Raji (cell line): ENCODE data around the gene SH2D2A.
A peak's percentile ranks its signal among the peaks of the same experiment; 100 is the strongest.

ENCODE experiments used
- POLR2A ChIP-seq: IDR thresholded peaks from 2 replicates; pipeline ENCODE4 v1.6.1; 2011; ENCODE audit warnings: low read depth, low read length, control low read depth; ENCODE audit not compliant: insufficient read depth

SH2D2A gene

DNA sequence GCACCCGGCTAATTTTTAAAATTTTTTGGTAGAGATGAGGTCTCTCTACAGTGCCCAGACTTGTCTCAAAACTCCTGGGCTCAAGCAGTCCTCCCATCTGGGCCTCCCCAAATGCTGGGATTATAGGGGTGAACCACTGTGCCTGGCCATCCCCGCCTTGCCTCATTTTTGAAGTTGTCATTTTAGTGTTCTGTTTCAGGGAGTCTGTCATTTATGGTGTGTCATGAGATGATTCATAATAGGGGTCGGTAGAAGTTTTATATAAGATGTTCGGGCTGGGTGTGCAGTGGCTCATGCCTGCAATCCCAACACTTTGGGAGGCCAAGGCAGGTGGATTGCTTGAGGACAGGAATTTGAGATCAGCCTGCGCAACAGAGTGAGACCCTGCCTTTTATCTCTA lies 40.8 kb downstream of the SH2D2A start:
- TF ChIP-seq POLR2A: no peak

- no peak for TF ChIP-seq POLR2A
Measured at GRCh38 chr1:156773607-156774006, 43.0 kb downstream of the SH2D2A start.

DNA sequence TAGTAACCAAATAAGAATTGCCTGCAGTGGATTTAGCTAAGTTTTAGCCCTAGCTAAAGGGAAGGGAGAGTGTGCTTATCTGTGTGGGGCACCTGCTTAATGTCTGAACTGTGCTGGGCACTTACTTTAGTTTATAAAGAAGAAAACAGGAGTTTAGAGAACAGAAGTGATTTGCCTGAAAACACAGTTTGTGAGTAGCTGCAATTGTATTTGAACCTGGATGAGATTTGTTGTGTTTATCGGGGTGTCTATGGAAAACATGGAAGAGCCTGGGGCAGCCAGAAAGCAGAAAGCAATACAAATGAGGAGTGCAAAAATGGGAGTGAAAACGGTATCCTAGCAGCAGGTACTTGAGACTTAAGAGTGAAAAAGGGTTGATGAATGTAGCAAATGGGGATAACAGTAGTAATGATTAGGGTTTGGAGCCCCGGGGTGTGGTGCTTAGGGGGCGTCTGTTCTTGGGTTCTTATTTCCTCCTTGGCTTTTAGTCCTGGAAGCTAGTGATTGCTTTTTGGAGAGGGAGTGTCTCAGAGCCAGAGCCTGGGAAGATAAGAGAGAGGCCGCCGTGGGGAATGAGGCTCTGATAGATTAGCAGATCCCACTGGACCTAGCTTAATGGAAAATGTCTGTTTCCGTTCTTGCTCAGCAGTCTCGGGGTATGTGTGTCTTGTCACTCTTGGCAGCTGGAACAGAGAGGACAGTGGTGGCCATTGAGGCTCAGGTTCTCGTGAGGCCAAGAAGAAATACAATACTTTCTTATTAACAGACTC lies 43.7 kb downstream of the SH2D2A start:
- no peak for TF ChIP-seq POLR2A

- no peak for TF ChIP-seq POLR2A
Measured at GRCh38 chr1:156772222-156772621, 44.4 kb downstream of the SH2D2A start.

DNA sequence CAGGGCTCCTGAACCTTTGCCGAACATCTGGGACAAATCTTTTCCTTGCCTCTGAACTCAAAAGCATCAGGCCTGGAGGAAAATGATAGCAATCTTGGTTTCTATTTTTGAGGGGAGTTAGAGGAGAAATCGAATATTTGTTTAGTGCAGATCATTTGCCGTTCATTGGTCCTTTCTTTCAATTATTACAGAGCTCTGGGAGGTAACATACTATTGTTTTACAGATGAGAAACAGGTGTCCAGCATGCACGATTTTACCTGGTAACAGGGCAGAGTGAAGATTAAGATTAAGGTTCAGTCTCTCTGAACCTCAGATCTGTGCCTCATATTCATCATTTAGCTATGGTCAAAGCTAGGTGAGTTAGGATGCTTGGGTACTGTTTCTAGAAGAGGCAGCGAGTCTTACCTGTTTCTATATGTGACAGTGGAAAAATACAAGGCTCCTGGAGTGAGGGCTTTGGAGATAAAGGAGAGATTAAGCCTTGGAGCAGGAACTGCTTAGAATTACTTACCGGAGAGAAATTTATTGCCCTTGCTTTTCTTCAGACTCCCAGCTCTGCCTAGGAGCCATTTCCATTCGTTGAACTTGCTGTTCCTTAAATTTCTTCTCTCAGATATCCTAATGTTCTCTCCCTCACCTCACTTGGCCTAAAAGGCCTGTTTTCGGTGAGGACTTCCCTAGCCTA lies 47.9 kb downstream of the SH2D2A start:
- TF ChIP-seq POLR2A: no peak

DNA sequence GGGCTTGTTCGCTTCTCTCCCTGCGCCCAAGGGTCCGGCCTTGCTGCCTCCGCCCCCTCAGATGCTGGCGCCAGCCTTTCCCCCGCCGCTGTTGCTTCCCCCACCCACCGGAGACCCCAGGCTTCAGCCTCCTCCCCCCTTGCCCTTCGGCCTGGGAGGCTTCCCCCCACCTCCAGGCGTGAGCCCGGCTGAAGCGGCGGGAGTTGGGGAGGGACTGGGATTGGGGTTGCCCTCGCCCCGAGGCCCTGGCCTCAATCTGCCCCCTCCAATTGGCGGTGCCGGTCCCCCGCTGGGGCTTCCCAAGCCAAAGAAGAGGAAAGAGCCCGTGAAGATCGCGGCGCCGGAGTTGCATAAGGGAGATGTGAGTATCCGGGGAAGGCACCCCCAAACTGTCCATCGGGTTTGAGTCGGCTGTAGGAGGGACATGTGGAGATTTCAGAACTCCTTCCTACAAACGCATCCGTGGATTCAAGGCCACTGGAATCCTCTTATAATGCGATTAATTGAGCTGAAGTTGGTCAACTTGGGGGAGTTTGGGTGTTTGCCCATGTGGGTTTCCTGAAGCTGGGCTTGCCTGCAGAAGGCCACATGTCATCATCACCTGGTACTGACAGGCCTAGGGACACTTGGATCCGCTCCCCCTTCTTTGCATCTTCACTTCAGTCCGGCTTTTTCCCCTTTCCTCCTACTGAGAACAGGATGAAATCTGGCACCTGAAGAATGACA lies 48.6 kb downstream of the SH2D2A start:
- no peak for TF ChIP-seq POLR2A

- peak; percentile 50; the same call in 1 of the 2 replicates for TF ChIP-seq POLR2A
Measured at GRCh38 chr1:156767101-156767878, 49.4 kb downstream of the SH2D2A start, which contains the start of gene PRCC. Gene PRCC, plus strand, starts transcription at chr1:156767535. Its CDS starts 237 bp downstream, at chr1:156767772.

GRCh38 chr1:156766298-156767100 lies 50.1 kb downstream of the SH2D2A start:
- peak; percentile 23; the same call in 1 of the 2 replicates for TF ChIP-seq POLR2A

- TF ChIP-seq POLR2A: no peak
Measured at GRCh38 chr1:156765666-156766065, 51.0 kb downstream of the SH2D2A start.

DNA sequence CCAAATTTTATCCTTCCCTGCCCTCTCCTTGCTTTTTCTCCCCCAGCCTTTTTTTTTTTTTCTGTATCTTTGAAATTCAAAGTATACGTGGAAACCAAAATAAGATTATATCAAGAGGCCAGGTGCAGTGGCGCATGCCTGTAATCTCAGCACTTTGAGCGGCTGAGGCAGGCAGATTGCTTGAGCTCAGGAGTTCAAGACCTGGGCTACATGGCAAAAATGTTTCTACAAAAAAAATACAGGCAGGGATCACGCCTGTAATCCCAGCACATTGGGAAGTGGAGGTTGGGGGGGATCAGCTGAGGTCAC lies 55.9 kb downstream of the SH2D2A start:
- TF ChIP-seq POLR2A: no peak

- no peak for TF ChIP-seq POLR2A
Measured at GRCh38 chr1:156760092-156760795, 56.4 kb downstream of the SH2D2A start.

GRCh38 chr1:156756355-156756754 lies 60.3 kb downstream of the SH2D2A start:
- TF ChIP-seq POLR2A: no peak
